K562 (cell line): ENCODE data around the gene ANXA1. TPM values are rescaled to one million over a fixed set of nuclear protein-coding genes. Genes with fewer than 3 reads are reported as not detected.

Experiments used
- ATAC-seq: fragments of 200-7000 bp; cut with Tn5 transposase; 3 replicates; pipeline ENCODE4 v1.9.1; 2020; ENCODE audit warnings: moderate library complexity
- BruUV-seq: library from RNA; stranded (reverse); fragments of 400-500 nt; replicated peaks from 2 replicates; lab custom pipeline; 2021; lab: Mats Ljungman, UMichigan
- CTCF ChIA-PET: fragments of 300-600 bp; formaldehyde crosslinking; extraction: SDS; loops from one replicate; lab custom pipeline; 2021; ENCODE audit warnings: low intra/inter-chr PET ratio; lab: Yijun Ruan, JAX
- POLR2A ChIA-PET: fragments of 300-600, 350-650 bp; sonication (Branson Sonifier 250); formaldehyde crosslinking; extraction: SDS; loops from one replicate; lab custom pipeline; 2021; ENCODE audit warnings: antibody characterized with exemption, inconsistent platforms; lab: Yijun Ruan, JAX
- DNase-seq, 4 experiments: peaks; one replicate each; pipeline versions ENCODE4 v3.0.0 to v3.0.0-alpha.2; 2011 to 2018; ENCODE audit warnings: low spot score in 3 of 4, mixed read lengths in 3 of 4; ENCODE audit errors: extremely low read depth in 1 of 4
- FAIRE-seq: peaks from 2 replicates; lab custom pipeline; 2011; peaks lifted over from hg19 to GRCh38; lab: Jason Lieb, UNC
- H2AFZ ChIP-seq: 2 replicates; pipeline ENCODE4 v1.6.0; 2011; ENCODE audit warnings: low read depth, low read length, control low read depth, inconsistent platforms
- H3K27ac ChIP-seq: fragments of 200-600 bp; 3 replicates; pipeline ENCODE4 v1.8.0; 2011; ENCODE audit warnings: low read depth, mild to moderate bottlenecking, control low read depth, inconsistent platforms, low read length, moderate library complexity, mixed read lengths; ENCODE audit errors: extremely low read depth
- H3K27me3 ChIP-seq, 2 experiments: fragments of 300-600 bp in 1 of 2; 2 replicates in 1 of 2; 3 replicates in 1 of 2; pipeline versions ENCODE4 v1.6.0 to v1.8.0; 2011; ENCODE audit warnings: inconsistent platforms in 2 of 2, low read length in 2 of 2, mild to moderate bottlenecking in 1 of 2, mixed read lengths in 1 of 2, moderate library complexity in 1 of 2; ENCODE audit not compliant: control insufficient read depth in 2 of 2, insufficient read depth in 2 of 2
- H3K36me3 ChIP-seq: fragments of 300-600 bp; 3 replicates; pipeline ENCODE4 v1.8.0; 2011; ENCODE audit warnings: mild to moderate bottlenecking, low read length, inconsistent platforms; ENCODE audit not compliant: control insufficient read depth, insufficient read depth
- H3K4me1 ChIP-seq, 2 experiments: fragments of 200-600 bp in 1 of 2; replicated peaks in 1 of 2; 2 replicates in 1 of 2; 3 replicates in 1 of 2; pipeline versions ENCODE4 v1.5.1 to v1.8.0; 2011; ENCODE audit warnings: inconsistent platforms in 2 of 2, low read length in 2 of 2, mild to moderate bottlenecking in 1 of 2, mixed read lengths in 1 of 2, moderate library complexity in 1 of 2; ENCODE audit not compliant: control insufficient read depth in 2 of 2, insufficient read depth in 2 of 2
- H3K4me2 ChIP-seq: 2 replicates; pipeline ENCODE4 v1.6.1; 2011; ENCODE audit warnings: low read length, control low read depth, inconsistent platforms, mixed read lengths; ENCODE audit not compliant: insufficient read depth
- H3K4me3 ChIP-seq: fragments of 200-600 bp; sonication (generic), shearing (Covaris generic); 2 replicates; pipeline ENCODE4 v1.5.1; 2016; ENCODE audit warnings: control low read depth, inconsistent platforms
- H3K79me2 ChIP-seq: fragments of 200-600 bp; 3 replicates; pipeline ENCODE4 v1.8.0; 2011; ENCODE audit warnings: low read length, inconsistent platforms; ENCODE audit not compliant: control insufficient read depth, insufficient read depth
- H3K9ac ChIP-seq, 2 experiments: 2 replicates each; pipeline versions ENCODE4 v1.6.0 to v1.6.1; 2011; ENCODE audit warnings: low read depth in 2 of 2, low read length in 2 of 2, control low read depth in 1 of 2, inconsistent platforms in 1 of 2, mild to moderate bottlenecking in 1 of 2, mixed read lengths in 1 of 2; ENCODE audit not compliant: insufficient read depth in 1 of 2
- H3K9me1 ChIP-seq: one replicate; pipeline ENCODE4 v1.6.0; 2011; ENCODE audit warnings: inconsistent platforms, mild to moderate bottlenecking, low read length, moderate library complexity; ENCODE audit not compliant: control insufficient read depth, insufficient read depth
- H3K9me3 ChIP-seq: replicated peaks from 2 replicates; pipeline ENCODE4 v1.5.1; 2011; ENCODE audit warnings: low read depth, low read length, inconsistent platforms; ENCODE audit not compliant: control insufficient read depth, insufficient read depth
- H4K20me1 ChIP-seq: replicated peaks from 2 replicates; pipeline ENCODE4 v1.6.1; 2011; ENCODE audit warnings: low read length, inconsistent platforms, mixed read lengths; ENCODE audit not compliant: control insufficient read depth, insufficient read depth
- TRIM25 ChIP-seq: fragments of 450-650 bp; IDR thresholded peaks from 2 replicates; pipeline ENCODE4 v1.7.0; 2016; ENCODE audit warnings: borderline replicate concordance
- ZNF77 ChIP-seq: fragments of 250-450 bp; sonication (Bioruptor Pico); IDR thresholded peaks from 2 replicates; pipeline ENCODE4 v1.5.0; 2020
- WGBS: fragments of 100-300 bp; shearing (Covaris generic); methylation state at CpG from one replicate; pipeline ENCODE4 v1.1.6; 2016; ENCODE audit warnings: low coverage, mixed read lengths; ENCODE audit not compliant: insufficient coverage; ENCODE audit errors: missing lambda C conversion rate; 5-methylcytosine and 5-hydroxymethylcytosine counted together
- in situ Hi-C: fragments of 300-500 bp; cut with MboI; formaldehyde crosslinking; loops from 4 replicates; pipeline ENCODE4 v1.15.0; 2018; ENCODE audit warnings: inconsistent platforms, mixed read lengths
- intact Hi-C: fragments of 100-400 bp; cut with micrococcal nuclease; formaldehyde crosslinking; loops from 2 replicates; pipeline ENCODE4 v1.14.2; 2022
- polyA plus RNA-seq, 8 experiments: library from polyadenylated mRNA; depleted of rRNA in 4 of 8; stranded (reverse) in 5 of 8; unstranded in 3 of 8; fragments of >200 nt; fragmentation: Nextera tagmentation in 2 of 8; fragmentation: Illumina TruSeq in 1 of 8; extraction: Ambion mirVana in 2 of 8; extraction: Trizol in 1 of 8; gene quantifications; 2 replicates each; pipeline versions ENCODE4 v1.2.1 to v1.2.3, GENCODE V29; 2011 to 2014; ENCODE audit warnings: inconsistent platforms in 1 of 8, missing spikeins in 1 of 8
- total RNA-seq, 7 experiments: library from RNA; depleted of rRNA in 6 of 7; stranded (reverse); fragments of >200 nt in 6 of 7; fragmentation: Illumina TruSeq in 2 of 7; extraction: Trizol in 2 of 7; gene quantifications; 2 replicates each; pipeline versions ENCODE4 v1.2.1 to v1.2.3, GENCODE V29; 2011 to 2021; ENCODE audit warnings: low replicate concordance in 1 of 7

ANXA1 gene
- total and polyA plus RNA-seq, 9 of the 15 experiments (the other 6 are each of a cell fraction or from before 2014, with no cell fraction given) = 406 to 1,298 (median 620) TPM

- no peak for FAIRE-seq
- intact Hi-C loops = loop anchor here (10.0 kb wide), 1 partner anchor 1538 kb away; no protein-coding TSS in a partner anchor
Observed at GRCh38 chr9:73206851-73207250, 55.2 kb downstream of the ANXA1 start.

More at GRCh38 chr9:73206851-73207250, 55.2 kb downstream of the ANXA1 start:
- Histone ChIP-seq H3K9me3 (no peaks in the 10 kb centered on the region), H3K9me1 (no peaks in the 10 kb centered on the region), H3K4me3 (no peak overlapping the region), H3K79me2 (no peaks in the 10 kb centered on the region), H3K9ac (no peak overlapping the region), H3K27me3 (no peaks in the 10 kb centered on the region), H4K20me1 (no peaks in the 10 kb centered on the region), H3K36me3 (no peaks in the 10 kb centered on the region), H3K4me2 (no peak overlapping the region), H2AFZ (no peak overlapping the region), H3K4me1 (no peaks in the 10 kb centered on the region; a peak in 1 of 5 replicates), H3K27ac (no peak overlapping the region)
- CTCF ChIA-PET = no interaction called here
- TF ChIP-seq ZNF77 (CRISPR knock-in tag) = no peak
- no peak for TF ChIP-seq TRIM25
- DNase-seq (no peak), ATAC-seq (no peak)
- in situ Hi-C loops = loop anchor here (25.0 kb wide), 1 partner anchor 1355 kb away; no protein-coding TSS in a partner anchor
- POLR2A ChIA-PET = no interaction called here
- no TSS peak for BruUV-seq
- 7% methylated on average over 1 of the region's 1 CpG for WGBS
